Gastroesophageal sphincter (tissue), 4 donors: ENCODE measurements around the gene SPINK7. TPM values are rescaled to one million over a fixed set of nuclear protein-coding genes. Genes with fewer than 3 reads are reported as not detected.

ENCODE experiments used
- ATAC-seq: fragments of 150-250 bp; one replicate; pipeline ENCODE4 v1.9.1; 2016; ENCODE audit warnings: mild to moderate bottlenecking, moderate library complexity
- H3K27ac ChIP-seq, 4 donors: fragments of 200-600 bp; sonication (generic) in 3 of 4; 1 replicate in 3 of 4; 2 replicates in 1 of 4; pipeline ENCODE4 v1.5.1; 2016 to 2019
- H3K27me3 ChIP-seq: fragments of 200-600 bp; sonication (generic); one replicate; pipeline ENCODE4 v1.5.1; 2019
- H3K36me3 ChIP-seq, 2 donors: fragments of 200-600 bp; sonication (generic); one replicate each; pipeline ENCODE4 v1.5.1; 2019; ENCODE audit warnings: control low read depth in 1 of 2
- H3K4me1 ChIP-seq, 3 donors: fragments of 200-600 bp; sonication (generic); 1 replicate in 2 of 3; 2 replicates in 1 of 3; pipeline ENCODE4 v1.5.1; 2016 to 2019; ENCODE audit warnings: control low read depth in 2 of 3
- H3K4me3 ChIP-seq, 2 donors: fragments of 200-600 bp; sonication (generic); one replicate each; pipeline ENCODE4 v1.5.1; 2019; ENCODE audit warnings: mild to moderate bottlenecking in 1 of 2, moderate library complexity in 1 of 2
- H3K9me3 ChIP-seq, 3 donors: fragments of 200-600 bp; sonication (generic); one replicate each; pipeline ENCODE4 v1.5.1; 2017 to 2019; ENCODE audit warnings: control low read depth in 2 of 3
- CTCF ChIP-seq, 4 experiments: fragments of 200-600 bp in 2 of 4; fragments of 450-650 bp in 2 of 4; sonication (generic) in 1 of 4; IDR thresholded peaks; one replicate each; pipeline ENCODE4 v1.5.1; 2017 to 2019; ENCODE audit warnings: antibody characterized with exemption in 4 of 4, mild to moderate bottlenecking in 2 of 4, moderate library complexity in 2 of 4
- EP300 ChIP-seq: sonication (generic); formaldehyde crosslinking; IDR thresholded peaks from one replicate; pipeline ENCODE4 v1.6.1; 2017; ENCODE audit warnings: antibody characterized with exemption, mild to moderate bottlenecking
- POLR2A ChIP-seq, 2 donors: fragments of 450-650 bp; IDR thresholded peaks; one replicate each; pipeline ENCODE4 v1.6.1; 2017; ENCODE audit warnings: antibody characterized with exemption in 2 of 2, mild to moderate bottlenecking in 2 of 2, moderate library complexity in 1 of 2
- POLR2AphosphoS5 ChIP-seq: sonication (generic); formaldehyde crosslinking; IDR thresholded peaks from one replicate; pipeline ENCODE4 v1.6.1; 2017; ENCODE audit warnings: antibody characterized with exemption
- WGBS, 2 donors: methylation state at CpG; one replicate each; pipeline ENCODE4 v1.1.5; 2018; ENCODE audit warnings: low coverage in 1 of 2; 5-methylcytosine and 5-hydroxymethylcytosine counted together
- total RNA-seq, 4 donors: library from RNA; depleted of rRNA; stranded (reverse); fragments of >200 nt; gene quantifications; one replicate each; pipeline ENCODE4 v1.1.0, GENCODE V29; 2016

SPINK7 gene
- total RNA-seq, 4 donors from 2014 or later: 0.89 to 9.6 TPM; not detected in 2

GRCh38 chr5:148290271-148291195 lies 21.7 kb upstream of the SPINK7 start:
- no peak overlapping the region for H3K4me3 ChIP-seq
- ATAC-seq: no peak
- no peaks in the 10 kb centered on the region for H3K4me1 ChIP-seq
- no peaks in the 10 kb centered on the region for H3K9me3 ChIP-seq
- WGBS, 2 donors: 43 to 46% methylated on average over 5 of the region's 6 CpGs
- TF ChIP-seq POLR2AphosphoS5: no peak
- TF ChIP-seq POLR2A (IDR thresholded peaks at IDR 0.05): no peak
- TF ChIP-seq CTCF (IDR thresholded peaks at IDR 0.05): no peak
- TF ChIP-seq EP300: no peak
- no peaks in the 10 kb centered on the region for H3K27me3 ChIP-seq
- H3K27ac ChIP-seq: no peak overlapping the region
- no peaks in the 10 kb centered on the region for H3K36me3 ChIP-seq

- no peak for ATAC-seq
- Histone ChIP-seq H3K36me3 (no peaks in the 10 kb centered on the region), H3K27ac (no peak overlapping the region), H3K4me1 (no peaks in the 10 kb centered on the region), H3K4me3 (no peak overlapping the region), H3K27me3 (no peaks in the 10 kb centered on the region), H3K9me3 (no peaks in the 10 kb centered on the region)
- TF ChIP-seq POLR2AphosphoS5 (no peak), CTCF (IDR thresholded peaks at IDR 0.05) (no peak), EP300 (no peak), POLR2A (IDR thresholded peaks at IDR 0.05) (no peak)
- 64 to 68% methylated on average over 4 of the region's 4 CpGs for WGBS, 2 donors
Measured at GRCh38 chr5:148297731-148298130, 14.5 kb upstream of the SPINK7 start.

GRCh38 chr5:148306446-148306845 lies 5.8 kb upstream of the SPINK7 start:
- Histone ChIP-seq H3K27me3 (no peaks in the 10 kb centered on the region), H3K4me3 (no peak overlapping the region), H3K9me3 (no peaks in the 10 kb centered on the region), H3K4me1 (no peaks in the 10 kb centered on the region), H3K36me3 (no peaks in the 10 kb centered on the region), H3K27ac (no peak overlapping the region)
- TF ChIP-seq POLR2A (IDR thresholded peaks at IDR 0.05) (no peak), CTCF (IDR thresholded peaks at IDR 0.05) (no peak), POLR2AphosphoS5 (no peak), EP300 (no peak)
- WGBS, 2 donors: 80 to 90% methylated on average over 1 of the region's 1 CpG
- ATAC-seq: no peak

- no peak overlapping the region for H3K27ac ChIP-seq
- H3K36me3 ChIP-seq: no peaks in the 10 kb centered on the region
- no peak overlapping the region for H3K4me3 ChIP-seq
- no peaks in the 10 kb centered on the region for H3K9me3 ChIP-seq
- no peaks in the 10 kb centered on the region for H3K4me1 ChIP-seq
- TF ChIP-seq EP300 (no peak), POLR2A (IDR thresholded peaks at IDR 0.05) (no peak), CTCF (IDR thresholded peaks at IDR 0.05) (no peak), POLR2AphosphoS5 (no peak)
- 73 to 77% methylated on average over 3 of the region's 3 CpGs for WGBS, 2 donors
- no peaks in the 10 kb centered on the region for H3K27me3 ChIP-seq
- no peak for ATAC-seq
Measured at GRCh38 chr5:148309019-148309418, 3.2 kb upstream of the SPINK7 start.

GRCh38 chr5:148309746-148310145 lies 2.5 kb upstream of the SPINK7 start:
- H3K36me3 ChIP-seq: no peaks in the 10 kb centered on the region
- no peak for ATAC-seq
- TF ChIP-seq EP300 (no peak), POLR2AphosphoS5 (no peak), POLR2A (IDR thresholded peaks at IDR 0.05) (no peak), CTCF (IDR thresholded peaks at IDR 0.05) (no peak)
- H3K27me3 ChIP-seq: no peaks in the 10 kb centered on the region
- no peak overlapping the region for H3K4me3 ChIP-seq
- no peak overlapping the region for H3K27ac ChIP-seq
- no peaks in the 10 kb centered on the region for H3K4me1 ChIP-seq
- H3K9me3 ChIP-seq: no peaks in the 10 kb centered on the region
